ENCODE results near the gene CDC42BPA.
"Not testable (repeated sequence)": the region's sequence is repeated elsewhere in the genome, so short reads cannot be mapped to it uniquely, and the experiment has no call there.

DNA sequence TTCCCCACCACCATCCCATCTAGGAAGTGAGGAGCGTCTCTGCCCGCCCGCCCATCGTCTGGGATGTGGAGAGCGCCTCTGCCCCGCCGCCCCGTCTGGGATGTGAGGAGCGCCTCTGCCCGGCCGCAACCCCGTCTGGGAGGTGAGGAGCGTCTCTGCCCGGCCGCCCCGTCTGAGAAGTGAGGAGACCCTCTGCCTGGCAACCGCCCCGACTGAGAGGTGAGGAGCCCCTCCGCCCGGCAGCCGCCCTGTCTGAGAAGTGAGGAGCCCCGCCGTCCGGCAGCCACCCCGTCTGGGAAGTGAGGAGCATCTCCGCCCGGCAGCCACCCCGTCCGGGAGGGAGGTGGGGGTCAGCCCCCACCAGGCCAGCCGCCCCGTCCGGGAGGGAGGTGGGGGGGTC is 185.6 kb downstream of the CDC42BPA start:
- TF ChIP-seq, protein P1, sequence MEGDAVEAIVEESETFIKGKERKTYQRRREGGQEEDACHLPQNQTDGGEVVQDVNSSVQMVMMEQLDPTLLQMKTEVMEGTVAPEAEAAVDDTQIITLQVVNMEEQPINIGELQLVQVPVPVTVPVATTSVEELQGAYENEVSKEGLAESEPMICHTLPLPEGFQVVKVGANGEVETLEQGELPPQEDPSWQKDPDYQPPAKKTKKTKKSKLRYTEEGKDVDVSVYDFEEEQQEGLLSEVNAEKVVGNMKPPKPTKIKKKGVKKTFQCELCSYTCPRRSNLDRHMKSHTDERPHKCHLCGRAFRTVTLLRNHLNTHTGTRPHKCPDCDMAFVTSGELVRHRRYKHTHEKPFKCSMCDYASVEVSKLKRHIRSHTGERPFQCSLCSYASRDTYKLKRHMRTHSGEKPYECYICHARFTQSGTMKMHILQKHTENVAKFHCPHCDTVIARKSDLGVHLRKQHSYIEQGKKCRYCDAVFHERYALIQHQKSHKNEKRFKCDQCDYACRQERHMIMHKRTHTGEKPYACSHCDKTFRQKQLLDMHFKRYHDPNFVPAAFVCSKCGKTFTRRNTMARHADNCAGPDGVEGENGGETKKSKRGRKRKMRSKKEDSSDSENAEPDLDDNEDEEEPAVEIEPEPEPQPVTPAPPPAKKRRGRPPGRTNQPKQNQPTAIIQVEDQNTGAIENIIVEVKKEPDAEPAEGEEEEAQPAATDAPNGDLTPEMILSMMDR (IDR thresholded peaks at IDR 0.05): not testable (repeated sequence)
- not testable (repeated sequence) for TF ChIP-seq POLR2A (IDR thresholded peaks at IDR 0.05)

Data from testis (tissue), 2 donors.